NCI-H460 (cell line): ENCODE results near the gene TCEAL3. TPM values are rescaled to one million over a fixed set of nuclear protein-coding genes. Genes with fewer than 3 reads are reported as not detected.
"Not testable (repeated sequence)": the region's sequence is repeated elsewhere in the genome, so short reads cannot be mapped to it uniquely, and the experiment has no call there.

ENCODE experiments used
- DNase-seq: peaks from one replicate; pipeline ENCODE4 v3.0.0-alpha.2; 2016; ENCODE audit warnings: low read depth; ENCODE audit errors: extremely low read depth
- total RNA-seq: library from RNA; depleted of rRNA; stranded (reverse); fragments of >200 nt; shearing (Covaris generic); gene quantifications from 2 replicates; pipeline ENCODE4 v1.2.3, GENCODE V29; 2014; rRNA removed

Gene TCEAL3
- total RNA-seq, 1 experiment from 2014 or later: 5.0 TPM

GRCh38 chrX:103659460-103659859 is 51.7 kb downstream of the TCEAL3 start:
- not testable (repeated sequence) for DNase-seq

Other genes with a start within 250 kb of the TCEAL3 start
- gene BEX3, start 231.4 kb upstream of the TCEAL3 start, total RNA-seq: 310 and 362 TPM in 2 replicates
- 0.05 TPM in 1 of 2 replicates, not detected in the other for gene RAB40A, start 88.5 kb upstream of the TCEAL3 start, total RNA-seq
- gene TCEAL4, start 22.4 kb upstream of the TCEAL3 start, total RNA-seq: 86.8 and 104 TPM in 2 replicates
- 38.9 and 48.5 TPM in 2 replicates for gene TCEAL1, start 21.0 kb downstream of the TCEAL3 start, total RNA-seq
- gene MORF4L2, start 78.7 kb downstream of the TCEAL3 start, total RNA-seq: 735 and 754 TPM in 2 replicates
- gene TMEM31, start 102.9 kb downstream of the TCEAL3 start, total RNA-seq: not detected in 2 replicates
- not detected in 2 replicates for gene PLP1, start 168.9 kb downstream of the TCEAL3 start, total RNA-seq
- gene RAB9B, start 224.3 kb downstream of the TCEAL3 start, total RNA-seq: 0.67 and 0.98 TPM in 2 replicates